ENCODE data around the gene CBR3.

DNA sequence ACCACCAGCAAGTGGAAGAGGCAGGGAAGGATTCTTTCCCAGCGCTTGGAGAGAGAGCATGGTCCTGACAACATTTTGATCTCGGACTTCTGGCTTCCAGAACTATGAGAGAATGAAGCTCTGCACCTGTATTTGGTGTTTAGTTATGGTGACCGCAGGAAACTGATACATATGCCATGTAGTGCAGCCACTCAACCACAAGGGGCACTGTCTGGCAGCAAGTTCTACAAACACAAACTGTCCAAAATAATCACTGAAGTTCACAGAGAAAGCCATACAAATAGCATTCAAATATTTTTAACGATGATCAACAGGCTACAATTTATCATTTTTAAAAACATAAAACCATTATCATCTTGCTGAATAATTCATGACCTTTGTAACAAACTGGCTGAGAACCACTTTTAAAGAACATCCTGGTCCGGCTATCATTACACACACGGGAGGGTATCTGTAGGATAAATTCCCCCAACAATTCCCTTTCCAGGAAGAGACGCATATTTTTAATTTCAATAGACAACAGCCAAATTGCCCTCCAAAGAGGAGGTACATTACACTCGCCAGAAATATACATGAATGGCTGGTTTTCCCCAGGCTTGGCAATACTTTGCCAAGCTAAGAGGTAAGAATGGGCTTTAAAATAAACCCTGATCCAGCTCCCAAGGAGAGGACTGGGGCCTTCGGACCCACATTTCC lies 9.2 kb upstream of the CBR3 start:
- TF ChIP-seq POLR2A (IDR thresholded peaks at IDR 0.05) = no peak
- TF ChIP-seq, protein P1, sequence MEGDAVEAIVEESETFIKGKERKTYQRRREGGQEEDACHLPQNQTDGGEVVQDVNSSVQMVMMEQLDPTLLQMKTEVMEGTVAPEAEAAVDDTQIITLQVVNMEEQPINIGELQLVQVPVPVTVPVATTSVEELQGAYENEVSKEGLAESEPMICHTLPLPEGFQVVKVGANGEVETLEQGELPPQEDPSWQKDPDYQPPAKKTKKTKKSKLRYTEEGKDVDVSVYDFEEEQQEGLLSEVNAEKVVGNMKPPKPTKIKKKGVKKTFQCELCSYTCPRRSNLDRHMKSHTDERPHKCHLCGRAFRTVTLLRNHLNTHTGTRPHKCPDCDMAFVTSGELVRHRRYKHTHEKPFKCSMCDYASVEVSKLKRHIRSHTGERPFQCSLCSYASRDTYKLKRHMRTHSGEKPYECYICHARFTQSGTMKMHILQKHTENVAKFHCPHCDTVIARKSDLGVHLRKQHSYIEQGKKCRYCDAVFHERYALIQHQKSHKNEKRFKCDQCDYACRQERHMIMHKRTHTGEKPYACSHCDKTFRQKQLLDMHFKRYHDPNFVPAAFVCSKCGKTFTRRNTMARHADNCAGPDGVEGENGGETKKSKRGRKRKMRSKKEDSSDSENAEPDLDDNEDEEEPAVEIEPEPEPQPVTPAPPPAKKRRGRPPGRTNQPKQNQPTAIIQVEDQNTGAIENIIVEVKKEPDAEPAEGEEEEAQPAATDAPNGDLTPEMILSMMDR (IDR thresholded peaks at IDR 0.05) = peak in 1 of 3 donors; percentile 32
